Esophagus muscularis mucosa (tissue), 3 donors: ENCODE results near the gene PARK7.

ENCODE experiments used
- POLR2AphosphoS5 ChIP-seq, 2 donors: sonication (generic); formaldehyde crosslinking; IDR thresholded peaks; one replicate each; pipeline ENCODE4 v1.6.1; 2017; ENCODE audit warnings: antibody characterized with exemption in 2 of 2
- TF ChIP-seq, protein P1 (sequence below), 3 experiments: fragments of 200-600 bp in 2 of 3; fragments of 450-650 bp in 1 of 3; sonication (generic) in 2 of 3; IDR thresholded peaks; one replicate each; pipeline ENCODE4 v1.5.1; 2017 to 2019; ENCODE audit warnings: antibody characterized with exemption in 3 of 3, mild to moderate bottlenecking in 2 of 3, moderate library complexity in 1 of 3

DNA sequence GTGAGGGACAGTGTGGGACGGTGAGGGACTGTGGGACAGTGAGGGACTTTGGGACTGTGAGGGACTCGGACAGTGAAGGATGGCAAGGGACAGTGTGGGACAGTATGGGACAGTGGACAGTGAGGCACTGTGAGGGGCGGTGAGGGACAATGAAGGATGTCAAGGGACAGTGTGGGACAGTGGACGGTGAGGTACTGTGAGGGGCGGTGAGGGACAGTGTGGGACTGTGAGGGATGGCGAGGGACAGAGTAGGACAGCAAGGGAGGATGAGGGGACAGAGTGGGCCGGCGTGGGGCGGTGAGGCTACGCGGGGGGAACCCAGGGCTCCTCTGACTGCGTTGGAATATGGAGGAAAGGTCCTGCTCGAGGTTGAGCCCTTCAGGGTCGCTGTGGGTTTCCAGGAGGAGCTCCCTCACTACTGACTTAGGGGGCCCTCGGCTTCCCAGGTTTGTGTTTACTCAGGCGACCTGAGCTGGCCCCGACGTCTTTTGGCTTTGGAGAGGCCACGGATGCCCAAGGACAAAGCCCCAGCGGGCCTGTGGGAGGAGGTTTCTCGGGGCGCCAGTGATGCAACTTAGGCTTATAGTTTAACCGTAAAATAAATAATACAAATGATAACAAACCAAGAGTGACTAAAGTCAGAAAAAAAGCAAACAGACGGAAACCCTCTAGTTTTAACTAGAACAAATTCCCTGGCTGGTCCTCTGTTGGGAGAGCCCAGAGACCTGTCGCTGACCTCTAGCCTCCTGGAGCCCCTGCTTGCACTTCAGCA is 65.7 kb downstream of the PARK7 start:
- TF ChIP-seq, protein P1, sequence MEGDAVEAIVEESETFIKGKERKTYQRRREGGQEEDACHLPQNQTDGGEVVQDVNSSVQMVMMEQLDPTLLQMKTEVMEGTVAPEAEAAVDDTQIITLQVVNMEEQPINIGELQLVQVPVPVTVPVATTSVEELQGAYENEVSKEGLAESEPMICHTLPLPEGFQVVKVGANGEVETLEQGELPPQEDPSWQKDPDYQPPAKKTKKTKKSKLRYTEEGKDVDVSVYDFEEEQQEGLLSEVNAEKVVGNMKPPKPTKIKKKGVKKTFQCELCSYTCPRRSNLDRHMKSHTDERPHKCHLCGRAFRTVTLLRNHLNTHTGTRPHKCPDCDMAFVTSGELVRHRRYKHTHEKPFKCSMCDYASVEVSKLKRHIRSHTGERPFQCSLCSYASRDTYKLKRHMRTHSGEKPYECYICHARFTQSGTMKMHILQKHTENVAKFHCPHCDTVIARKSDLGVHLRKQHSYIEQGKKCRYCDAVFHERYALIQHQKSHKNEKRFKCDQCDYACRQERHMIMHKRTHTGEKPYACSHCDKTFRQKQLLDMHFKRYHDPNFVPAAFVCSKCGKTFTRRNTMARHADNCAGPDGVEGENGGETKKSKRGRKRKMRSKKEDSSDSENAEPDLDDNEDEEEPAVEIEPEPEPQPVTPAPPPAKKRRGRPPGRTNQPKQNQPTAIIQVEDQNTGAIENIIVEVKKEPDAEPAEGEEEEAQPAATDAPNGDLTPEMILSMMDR (IDR thresholded peaks at IDR 0.05): no peak
- no peak for TF ChIP-seq POLR2AphosphoS5 (IDR thresholded peaks at IDR 0.05)
